HEK293T (cell line): ENCODE results near the gene ANTXR1.

Source experiments
- BHLHE40 ChIP-seq: fragments of 450-650 bp; IDR thresholded peaks from 2 replicates; pipeline ENCODE4 v1.6.1; 2016; ENCODE audit warnings: mild to moderate bottlenecking, moderate library complexity, borderline replicate concordance
- FOXK2 ChIP-seq: fragments of 450-650 bp; IDR thresholded peaks from 2 replicates; pipeline ENCODE4 v1.6.1; 2016; ENCODE audit warnings: mild to moderate bottlenecking
- FOXM1 ChIP-seq: fragments of 450-650 bp; IDR thresholded peaks from 2 replicates; pipeline ENCODE4 v1.6.1; 2017; ENCODE audit warnings: mild to moderate bottlenecking, borderline replicate concordance
- LEF1 ChIP-seq: fragments of 450-650 bp; IDR thresholded peaks from 2 replicates; pipeline ENCODE4 v1.6.1; 2017; ENCODE audit warnings: mild to moderate bottlenecking, borderline replicate concordance
- SP1 ChIP-seq: fragments of 450-650 bp; IDR thresholded peaks from 2 replicates; pipeline ENCODE4 v1.6.1; 2017
- TARDBP ChIP-seq: fragments of 450-650 bp; IDR thresholded peaks from 2 replicates; pipeline ENCODE4 v1.6.1; 2016
- ZNF384 ChIP-seq: fragments of 450-650 bp; IDR thresholded peaks from 2 replicates; pipeline ENCODE4 v1.6.1; 2016

DNA sequence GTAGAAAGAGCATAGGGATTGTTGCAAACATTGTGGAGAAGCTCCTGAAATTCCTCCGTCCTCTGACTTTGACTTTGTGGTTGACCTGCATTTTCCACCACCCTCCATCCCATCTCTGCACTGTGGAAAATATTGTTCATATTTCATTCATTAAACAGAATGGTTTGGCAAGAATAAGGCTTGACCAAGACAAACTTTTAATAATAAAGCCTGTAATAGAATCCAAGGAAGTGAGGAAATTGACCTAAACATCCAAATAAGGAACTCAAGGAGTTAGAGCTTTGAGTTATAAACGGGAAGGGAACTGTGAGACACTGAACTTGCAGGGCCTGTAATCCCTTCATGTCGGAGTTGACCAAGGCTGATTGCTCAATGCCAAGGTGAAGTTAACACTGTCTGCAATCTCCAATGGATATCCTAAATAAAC is 258.9 kb downstream of the ANTXR1 start:
- TF ChIP-seq FOXM1 (no peak), SP1 (no peak), BHLHE40 (no peak), TARDBP (no peak), LEF1 (no peak), ZNF384 (no peak), FOXK2 (no peak)
